HepG2 (cell line): Measurements from ENCODE around the gene IMP3. TPM values are rescaled to one million over a fixed set of nuclear protein-coding genes. Genes with fewer than 3 reads are reported as not detected.

ENCODE experiments used
- FOXA3 ChIP-seq: IDR thresholded peaks from 2 replicates; pipeline ENCODE4 v1.6.1; 2016; ENCODE audit warnings: missing genetic modification reagents, missing compliant biosample characterization
- GABPB1 ChIP-seq: IDR thresholded peaks from 2 replicates; pipeline ENCODE4 v1.6.1; 2016; ENCODE audit warnings: mild to moderate bottlenecking, missing genetic modification reagents, moderate library complexity, missing compliant biosample characterization
- HDAC1 ChIP-seq: sonication (generic); formaldehyde crosslinking; IDR thresholded peaks from 2 replicates; pipeline ENCODE4 v1.5.1; 2020; ENCODE audit warnings: mild to moderate bottlenecking, missing genetic modification reagents
- IRX3 ChIP-seq: sonication (generic); formaldehyde crosslinking; IDR thresholded peaks from 2 replicates; pipeline ENCODE4 v1.8.1; 2023; ENCODE audit warnings: mild to moderate bottlenecking, low read depth, missing genetic modification reagents, borderline replicate concordance
- MIXL1 ChIP-seq: IDR thresholded peaks from 2 replicates; pipeline ENCODE4 v1.6.1; 2016
- MZF1 ChIP-seq: sonication (generic); formaldehyde crosslinking; IDR thresholded peaks from 2 replicates; pipeline ENCODE4 v1.8.1; 2023; ENCODE audit warnings: mild to moderate bottlenecking, missing genetic modification reagents, borderline replicate concordance
- PAXIP1 ChIP-seq: sonication (generic); formaldehyde crosslinking; conservative IDR thresholded peaks from 2 replicates; pipeline ENCODE4 v1.4.0; 2020; ENCODE audit warnings: mild to moderate bottlenecking, missing genetic modification reagents, moderate library complexity
- RARA ChIP-seq: IDR thresholded peaks from 2 replicates; pipeline ENCODE4 v1.6.1; 2016; ENCODE audit warnings: missing genetic modification reagents, missing compliant biosample characterization
- ZNF274 ChIP-seq: sonication (generic); formaldehyde crosslinking; IDR thresholded peaks from 2 replicates; pipeline ENCODE4 v1.5.1; 2020; ENCODE audit warnings: mild to moderate bottlenecking, missing genetic modification reagents
- ZNF3 ChIP-seq: IDR thresholded peaks from 2 replicates; pipeline ENCODE4 v1.7.0; 2017; ENCODE audit warnings: inconsistent platforms
- ZNF777 ChIP-seq: sonication (generic); formaldehyde crosslinking; IDR thresholded peaks from 2 replicates; pipeline ENCODE4 v1.4.0; 2020; ENCODE audit warnings: missing genetic modification reagents
- ZNF792 ChIP-seq: IDR thresholded peaks from 2 replicates; pipeline ENCODE4 v1.6.1; 2016
- ZSCAN29 ChIP-seq: sonication (generic); formaldehyde crosslinking; conservative IDR thresholded peaks from 2 replicates; pipeline ENCODE4 v1.4.0; 2020; ENCODE audit warnings: mild to moderate bottlenecking, missing genetic modification reagents
- polyA plus RNA-seq, 8 experiments: library from polyadenylated mRNA; depleted of rRNA in 3 of 8; stranded (reverse) in 7 of 8; unstranded in 1 of 8; fragments of >200 nt; fragmentation: Illumina TruSeq in 4 of 8; extraction: Trizol in 4 of 8; gene quantifications; 2 replicates each; pipeline versions ENCODE4 v1.2.1 to v1.2.3, GENCODE V29; 2011 to 2016; ENCODE audit warnings: low read depth in 4 of 8, missing spikeins in 1 of 8, mixed read lengths in 1 of 8; ENCODE audit not compliant: insufficient read depth in 1 of 8
- total RNA-seq, 5 experiments: library from RNA; depleted of rRNA; stranded (reverse); fragments of >200 nt; fragmentation: Illumina TruSeq; extraction: Trizol; gene quantifications; 2 replicates each; pipeline ENCODE4 v1.2.3, GENCODE V29; 2016; ENCODE audit warnings: low read depth in 1 of 5
- TF ChIP-seq, protein P1 (sequence below): sonication (generic); formaldehyde crosslinking; IDR thresholded peaks from 2 replicates; pipeline ENCODE4 v1.4.0; 2020; ENCODE audit warnings: missing genetic modification reagents, borderline replicate concordance
- TF ChIP-seq, protein P2 (sequence below): sonication (generic); formaldehyde crosslinking; IDR thresholded peaks from 2 replicates; pipeline ENCODE4 v1.4.0; 2020; ENCODE audit warnings: missing genetic modification reagents, borderline replicate concordance
- TF ChIP-seq, protein P3 (sequence below): sonication (generic); formaldehyde crosslinking; IDR thresholded peaks from 2 replicates; pipeline ENCODE4 v1.5.0; 2020; ENCODE audit warnings: missing genetic modification reagents
- TF ChIP-seq, protein P4 (sequence below): sonication (generic); formaldehyde crosslinking; IDR thresholded peaks from 2 replicates; pipeline ENCODE4 v1.4.0; 2020; ENCODE audit warnings: missing genetic modification reagents; ENCODE audit errors: not compliant biosample characterization

Gene IMP3
- total and polyA plus RNA-seq, 2 of the 13 experiments (the other 11 are each of a cell fraction or from before 2014, with no cell fraction given) = 38.3 to 143 TPM

DNA sequence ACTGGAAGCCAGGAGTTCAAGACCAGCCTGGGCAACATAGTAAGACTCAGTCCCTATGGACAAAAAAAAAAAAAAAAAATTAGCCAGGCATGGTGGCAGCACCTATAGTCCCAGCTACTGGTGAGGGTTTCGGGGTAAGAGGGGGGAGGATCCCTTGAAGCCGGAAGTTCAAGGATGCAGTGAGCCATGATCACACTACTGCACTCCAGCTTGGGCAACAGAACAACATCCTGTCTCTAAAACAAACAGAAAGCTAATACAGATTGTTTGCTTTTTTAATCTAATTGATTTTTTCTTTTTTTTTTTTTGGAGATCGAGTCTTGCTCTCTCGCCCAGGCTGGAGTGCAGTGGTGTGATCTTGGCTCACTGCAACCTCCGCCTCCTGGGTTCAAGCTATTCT is 1.6 kb upstream of the IMP3 start (continued):
- no peak for TF ChIP-seq MZF1
- no peak for TF ChIP-seq ZSCAN29 (CRISPR knock-in tag)
- TF ChIP-seq ZNF274 (CRISPR knock-in tag) = no peak
- no peak for TF ChIP-seq IRX3 (CRISPR knock-in tag)
- TF ChIP-seq, protein P1, sequence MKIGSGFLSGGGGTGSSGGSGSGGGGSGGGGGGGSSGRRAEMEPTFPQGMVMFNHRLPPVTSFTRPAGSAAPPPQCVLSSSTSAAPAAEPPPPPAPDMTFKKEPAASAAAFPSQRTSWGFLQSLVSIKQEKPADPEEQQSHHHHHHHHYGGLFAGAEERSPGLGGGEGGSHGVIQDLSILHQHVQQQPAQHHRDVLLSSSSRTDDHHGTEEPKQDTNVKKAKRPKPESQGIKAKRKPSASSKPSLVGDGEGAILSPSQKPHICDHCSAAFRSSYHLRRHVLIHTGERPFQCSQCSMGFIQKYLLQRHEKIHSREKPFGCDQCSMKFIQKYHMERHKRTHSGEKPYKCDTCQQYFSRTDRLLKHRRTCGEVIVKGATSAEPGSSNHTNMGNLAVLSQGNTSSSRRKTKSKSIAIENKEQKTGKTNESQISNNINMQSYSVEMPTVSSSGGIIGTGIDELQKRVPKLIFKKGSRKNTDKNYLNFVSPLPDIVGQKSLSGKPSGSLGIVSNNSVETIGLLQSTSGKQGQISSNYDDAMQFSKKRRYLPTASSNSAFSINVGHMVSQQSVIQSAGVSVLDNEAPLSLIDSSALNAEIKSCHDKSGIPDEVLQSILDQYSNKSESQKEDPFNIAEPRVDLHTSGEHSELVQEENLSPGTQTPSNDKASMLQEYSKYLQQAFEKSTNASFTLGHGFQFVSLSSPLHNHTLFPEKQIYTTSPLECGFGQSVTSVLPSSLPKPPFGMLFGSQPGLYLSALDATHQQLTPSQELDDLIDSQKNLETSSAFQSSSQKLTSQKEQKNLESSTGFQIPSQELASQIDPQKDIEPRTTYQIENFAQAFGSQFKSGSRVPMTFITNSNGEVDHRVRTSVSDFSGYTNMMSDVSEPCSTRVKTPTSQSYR (CRISPR knock-in tag) = no peak
- peak; percentile 69 for TF ChIP-seq PAXIP1 (CRISPR knock-in tag)
- TF ChIP-seq RARA (CRISPR knock-in tag) = peak; percentile 59
- TF ChIP-seq, protein P2, sequence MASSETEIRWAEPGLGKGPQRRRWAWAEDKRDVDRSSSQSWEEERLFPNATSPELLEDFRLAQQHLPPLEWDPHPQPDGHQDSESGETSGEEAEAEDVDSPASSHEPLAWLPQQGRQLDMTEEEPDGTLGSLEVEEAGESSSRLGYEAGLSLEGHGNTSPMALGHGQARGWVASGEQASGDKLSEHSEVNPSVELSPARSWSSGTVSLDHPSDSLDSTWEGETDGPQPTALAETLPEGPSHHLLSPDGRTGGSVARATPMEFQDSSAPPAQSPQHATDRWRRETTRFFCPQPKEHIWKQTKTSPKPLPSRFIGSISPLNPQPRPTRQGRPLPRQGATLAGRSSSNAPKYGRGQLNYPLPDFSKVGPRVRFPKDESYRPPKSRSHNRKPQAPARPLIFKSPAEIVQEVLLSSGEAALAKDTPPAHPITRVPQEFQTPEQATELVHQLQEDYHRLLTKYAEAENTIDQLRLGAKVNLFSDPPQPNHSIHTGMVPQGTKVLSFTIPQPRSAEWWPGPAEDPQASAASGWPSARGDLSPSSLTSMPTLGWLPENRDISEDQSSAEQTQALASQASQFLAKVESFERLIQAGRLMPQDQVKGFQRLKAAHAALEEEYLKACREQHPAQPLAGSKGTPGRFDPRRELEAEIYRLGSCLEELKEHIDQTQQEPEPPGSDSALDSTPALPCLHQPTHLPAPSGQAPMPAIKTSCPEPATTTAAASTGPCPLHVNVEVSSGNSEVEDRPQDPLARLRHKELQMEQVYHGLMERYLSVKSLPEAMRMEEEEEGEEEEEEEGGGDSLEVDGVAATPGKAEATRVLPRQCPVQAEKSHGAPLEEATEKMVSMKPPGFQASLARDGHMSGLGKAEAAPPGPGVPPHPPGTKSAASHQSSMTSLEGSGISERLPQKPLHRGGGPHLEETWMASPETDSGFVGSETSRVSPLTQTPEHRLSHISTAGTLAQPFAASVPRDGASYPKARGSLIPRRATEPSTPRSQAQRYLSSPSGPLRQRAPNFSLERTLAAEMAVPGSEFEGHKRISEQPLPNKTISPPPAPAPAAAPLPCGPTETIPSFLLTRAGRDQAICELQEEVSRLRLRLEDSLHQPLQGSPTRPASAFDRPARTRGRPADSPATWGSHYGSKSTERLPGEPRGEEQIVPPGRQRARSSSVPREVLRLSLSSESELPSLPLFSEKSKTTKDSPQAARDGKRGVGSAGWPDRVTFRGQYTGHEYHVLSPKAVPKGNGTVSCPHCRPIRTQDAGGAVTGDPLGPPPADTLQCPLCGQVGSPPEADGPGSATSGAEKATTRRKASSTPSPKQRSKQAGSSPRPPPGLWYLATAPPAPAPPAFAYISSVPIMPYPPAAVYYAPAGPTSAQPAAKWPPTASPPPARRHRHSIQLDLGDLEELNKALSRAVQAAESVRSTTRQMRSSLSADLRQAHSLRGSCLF (CRISPR knock-in tag) = no peak
- TF ChIP-seq ZNF792 = no peak
- no peak for TF ChIP-seq ZNF3 (CRISPR knock-in tag)
- peak; percentile 61; the same call in 1 of the 2 replicates for TF ChIP-seq MIXL1
- TF ChIP-seq, protein P3, sequence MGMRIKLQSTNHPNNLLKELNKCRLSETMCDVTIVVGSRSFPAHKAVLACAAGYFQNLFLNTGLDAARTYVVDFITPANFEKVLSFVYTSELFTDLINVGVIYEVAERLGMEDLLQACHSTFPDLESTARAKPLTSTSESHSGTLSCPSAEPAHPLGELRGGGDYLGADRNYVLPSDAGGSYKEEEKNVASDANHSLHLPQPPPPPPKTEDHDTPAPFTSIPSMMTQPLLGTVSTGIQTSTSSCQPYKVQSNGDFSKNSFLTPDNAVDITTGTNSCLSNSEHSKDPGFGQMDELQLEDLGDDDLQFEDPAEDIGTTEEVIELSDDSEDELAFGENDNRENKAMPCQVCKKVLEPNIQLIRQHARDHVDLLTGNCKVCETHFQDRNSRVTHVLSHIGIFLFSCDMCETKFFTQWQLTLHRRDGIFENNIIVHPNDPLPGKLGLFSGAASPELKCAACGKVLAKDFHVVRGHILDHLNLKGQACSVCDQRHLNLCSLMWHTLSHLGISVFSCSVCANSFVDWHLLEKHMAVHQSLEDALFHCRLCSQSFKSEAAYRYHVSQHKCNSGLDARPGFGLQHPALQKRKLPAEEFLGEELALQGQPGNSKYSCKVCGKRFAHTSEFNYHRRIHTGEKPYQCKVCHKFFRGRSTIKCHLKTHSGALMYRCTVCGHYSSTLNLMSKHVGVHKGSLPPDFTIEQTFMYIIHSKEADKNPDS (CRISPR knock-in tag) = no peak
- TF ChIP-seq FOXA3 (CRISPR knock-in tag) = peak; percentile 57; the same call in 1 of the 2 replicates
- TF ChIP-seq ZNF777 = no peak
- 0 out of 2 replicates have a peak, but pooled peaks have one; percentile 7 for TF ChIP-seq HDAC1 (CRISPR knock-in tag)
- TF ChIP-seq GABPB1 (CRISPR knock-in tag) = peak; percentile 65
- TF ChIP-seq, protein P4, sequence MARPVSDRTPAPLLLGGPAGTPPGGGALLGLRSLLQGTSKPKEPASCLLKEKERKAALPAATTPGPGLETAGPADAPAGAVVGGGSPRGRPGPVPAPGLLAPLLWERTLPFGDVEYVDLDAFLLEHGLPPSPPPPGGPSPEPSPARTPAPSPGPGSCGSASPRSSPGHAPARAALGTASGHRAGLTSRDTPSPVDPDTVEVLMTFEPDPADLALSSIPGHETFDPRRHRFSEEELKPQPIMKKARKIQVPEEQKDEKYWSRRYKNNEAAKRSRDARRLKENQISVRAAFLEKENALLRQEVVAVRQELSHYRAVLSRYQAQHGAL (CRISPR knock-in tag) = no peak
